ENCODE results near the gene PCLAF.
"Not testable (repeated sequence)": the region's sequence is repeated elsewhere in the genome, so short reads cannot be mapped to it uniquely, and the experiment has no call there.

Gene PCLAF, protein sequence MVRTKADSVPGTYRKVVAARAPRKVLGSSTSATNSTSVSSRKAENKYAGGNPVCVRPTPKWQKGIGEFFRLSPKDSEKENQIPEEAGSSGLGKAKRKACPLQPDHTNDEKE

DNA sequence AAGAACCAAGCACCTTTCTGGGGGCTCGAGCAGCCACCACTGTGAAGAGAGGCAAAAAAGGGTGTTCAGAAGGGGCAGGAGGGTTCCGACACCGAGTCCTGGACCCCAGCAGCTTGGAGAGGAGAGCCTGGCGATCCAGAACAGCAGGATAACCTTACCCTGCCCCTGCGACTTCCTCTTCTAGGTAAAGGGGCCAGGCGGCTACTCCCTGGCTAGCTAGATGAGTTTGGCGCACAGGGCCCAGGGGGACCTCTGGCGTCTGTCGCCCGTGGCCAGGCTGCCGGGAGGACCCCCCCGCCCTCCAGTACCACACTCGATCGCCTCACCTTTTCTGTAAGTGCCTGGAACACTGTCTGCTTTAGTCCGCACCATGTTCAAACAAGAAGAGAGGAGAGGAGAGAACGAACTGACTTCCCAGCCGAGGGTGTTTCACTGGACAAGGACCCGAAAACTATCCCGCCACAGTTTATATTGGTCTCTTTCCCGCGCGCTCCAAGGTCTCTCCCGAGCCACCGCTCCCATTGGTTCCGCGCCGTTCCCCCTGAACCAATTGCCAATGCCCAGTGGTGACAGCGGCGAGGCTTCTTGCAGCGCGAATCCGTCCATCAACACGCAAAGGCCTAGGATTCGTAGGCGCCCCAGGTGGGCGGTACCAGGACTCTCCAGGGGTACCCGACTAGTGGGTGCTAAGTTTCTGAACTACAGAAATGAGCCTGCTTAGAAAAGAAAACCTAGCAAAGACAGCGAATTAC is at the start of gene PCLAF:
TSS of gene PCLAF (minus strand) at position 442 of the 752 bp plus-strand sequence. CDS start at position 372, 70 bp downstream.
- peak; percentile 89 for DNase-seq (ENCODE audit: low spot score)

DNA sequence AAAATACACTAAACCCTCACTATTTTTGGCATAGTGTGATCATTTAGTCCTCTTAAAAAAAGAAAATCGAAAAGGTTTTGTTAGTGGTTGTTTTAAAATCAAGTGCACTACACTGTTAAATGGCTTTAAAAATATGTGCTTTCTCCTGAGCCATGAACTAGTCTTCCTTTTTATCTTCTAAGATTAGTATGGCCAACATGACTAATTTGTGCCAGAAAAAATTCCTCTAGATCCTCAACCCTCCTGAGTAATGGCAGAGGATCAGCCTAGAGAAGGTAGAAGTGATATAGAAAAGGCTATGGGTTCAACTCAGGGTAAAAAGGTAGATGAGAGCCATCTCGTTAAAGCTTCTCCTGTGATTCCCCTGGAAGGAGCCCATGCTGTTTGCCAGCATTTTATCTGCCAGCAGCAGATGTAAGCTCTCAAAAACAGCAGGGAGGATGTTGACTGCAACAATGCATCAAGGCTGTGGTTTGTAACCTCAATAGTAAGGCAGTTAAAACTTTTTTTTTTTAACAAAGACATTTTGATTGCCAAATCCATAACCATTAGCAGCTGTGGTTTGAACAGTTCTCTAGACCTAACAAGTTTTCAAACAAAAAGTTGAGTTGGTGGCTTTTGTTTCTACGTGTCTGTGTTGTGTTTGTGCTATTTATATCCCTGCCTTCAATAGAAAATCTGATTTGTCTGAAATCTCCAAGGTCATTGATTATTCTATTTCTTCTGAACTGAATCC is 48.9 kb upstream of the PCLAF start:
- DNase-seq (ENCODE audit: low spot score), result peak; percentile 75

DNA sequence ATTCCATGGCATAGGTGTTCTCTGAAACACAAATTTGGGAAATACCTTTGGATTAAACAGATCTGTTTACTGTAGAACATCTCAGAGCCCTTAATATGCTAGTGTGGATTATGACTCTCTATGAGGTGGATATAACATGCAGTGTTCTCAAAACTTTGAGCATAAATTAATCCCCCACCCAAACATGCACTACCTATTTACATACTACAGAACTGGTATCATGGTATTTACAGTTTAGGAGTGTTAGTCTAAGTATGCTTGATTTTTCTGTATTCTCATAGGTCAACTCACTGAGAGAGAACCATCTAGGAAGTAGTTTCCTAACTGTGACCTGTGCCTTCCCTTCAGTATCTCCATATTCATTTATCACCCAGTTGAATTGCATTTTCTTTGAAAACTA is 48.2 kb upstream of the PCLAF start:
- DNase-seq (ENCODE audit: low spot score), result no peak

DNA sequence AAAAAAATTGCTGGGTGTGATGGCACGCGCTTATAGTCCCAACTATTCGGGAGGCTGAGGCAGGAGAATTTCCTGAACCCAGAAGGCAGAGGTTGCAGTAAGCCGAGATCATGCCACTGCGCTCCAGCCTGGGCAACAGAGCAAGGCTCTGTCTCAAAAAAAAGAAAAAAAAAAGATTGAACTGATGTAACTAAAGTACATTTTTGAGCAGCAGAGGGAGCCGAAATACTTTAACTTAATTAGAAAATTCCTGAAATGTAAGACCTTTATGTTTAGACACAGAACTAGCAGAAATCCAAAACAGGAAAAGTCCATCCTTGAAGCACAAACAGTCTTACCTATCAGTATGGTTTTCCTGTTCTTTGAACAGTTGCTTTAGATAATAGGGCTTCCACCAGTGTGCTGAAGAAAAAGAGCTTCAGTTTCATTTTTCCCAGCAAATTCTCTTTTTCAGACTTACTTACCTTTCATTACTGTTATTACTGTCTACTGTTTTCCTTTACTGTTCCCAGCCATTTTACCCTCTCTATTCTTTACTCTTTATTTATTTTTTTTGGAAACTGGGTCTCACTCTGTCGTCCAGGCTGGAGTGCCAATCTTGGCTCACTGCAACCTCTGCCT is 45.7 kb upstream of the PCLAF start:
- DNase-seq (ENCODE audit: low spot score), result no peak

DNA sequence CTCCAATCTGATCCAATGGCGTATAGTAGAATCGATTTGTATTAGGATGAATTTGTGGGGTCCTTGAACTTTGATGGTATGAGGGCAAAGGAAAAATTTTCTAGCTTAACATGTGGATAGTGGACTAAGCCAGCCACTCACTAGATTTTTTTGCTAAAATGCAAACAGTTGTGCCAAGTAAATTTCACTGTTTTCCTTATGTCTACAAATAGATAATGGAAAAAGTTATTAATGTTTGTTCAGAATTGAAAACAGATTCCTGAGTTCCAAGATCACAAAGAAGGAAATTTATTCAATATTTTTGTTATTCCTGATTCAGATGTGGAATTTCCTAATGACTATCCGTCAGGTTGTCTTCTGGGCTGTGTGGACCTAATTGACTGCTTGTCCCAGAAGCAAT is 44.0 kb upstream of the PCLAF start:
- DNase-seq (ENCODE audit: low spot score), result no peak

DNA sequence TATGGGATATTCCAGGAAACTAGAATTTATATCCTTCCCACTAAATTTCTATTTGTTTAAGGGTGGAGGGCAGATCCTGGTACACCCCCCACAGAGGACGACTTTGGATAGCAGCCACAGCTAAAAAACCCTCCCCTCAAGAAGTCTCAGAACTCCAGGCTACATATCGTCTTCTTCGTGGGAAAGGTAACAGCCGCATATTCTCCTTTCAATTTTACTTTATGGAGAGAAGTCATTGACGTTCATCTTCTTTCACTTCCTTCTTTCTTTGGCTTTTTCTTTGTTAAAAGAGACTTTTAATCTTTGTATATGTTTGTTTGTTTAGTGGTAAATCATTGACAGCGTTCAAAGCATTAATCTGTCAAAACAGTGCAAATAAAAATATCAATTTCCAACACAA is 42.7 kb upstream of the PCLAF start:
- no peak for DNase-seq (ENCODE audit: low spot score)

DNA sequence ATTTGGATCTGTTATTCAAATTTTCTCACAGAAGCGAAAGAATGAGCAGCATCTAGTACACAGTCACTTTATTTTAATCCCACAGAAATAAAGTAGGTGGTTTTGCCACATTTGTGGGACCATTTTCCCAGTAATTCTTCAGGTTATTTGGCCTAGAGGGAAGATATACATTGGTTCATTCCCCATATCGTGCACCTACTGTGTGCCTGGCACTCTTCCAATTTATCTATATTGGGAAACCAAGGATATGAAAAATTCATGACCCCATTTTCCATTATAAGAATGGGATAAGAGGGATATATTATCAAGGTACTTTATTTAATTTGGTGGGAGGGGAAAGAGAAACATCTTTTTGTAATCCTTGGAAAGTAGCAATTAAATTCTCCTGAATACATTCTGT is 41.5 kb upstream of the PCLAF start:
- no peak for DNase-seq (ENCODE audit: low spot score)

DNA sequence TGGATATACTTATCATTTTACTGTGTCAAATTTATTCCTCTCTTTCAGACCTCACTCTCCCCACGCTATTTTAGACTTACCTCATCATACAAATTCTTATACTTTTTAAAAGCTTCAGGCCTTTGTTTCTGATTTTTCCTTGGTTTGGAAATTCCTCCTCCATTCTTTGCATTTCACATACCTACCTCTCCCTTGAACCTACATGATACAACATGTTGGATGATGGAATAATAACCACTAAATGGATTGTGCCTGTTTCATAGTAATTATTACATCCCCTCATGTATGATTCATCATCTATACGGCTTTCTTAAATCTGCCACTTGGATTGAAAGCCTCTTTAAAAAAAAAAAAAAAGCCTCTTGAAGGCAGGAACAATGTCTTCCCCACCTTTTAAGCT is 31.0 kb upstream of the PCLAF start:
- no peak for DNase-seq (ENCODE audit: low spot score)

DNA sequence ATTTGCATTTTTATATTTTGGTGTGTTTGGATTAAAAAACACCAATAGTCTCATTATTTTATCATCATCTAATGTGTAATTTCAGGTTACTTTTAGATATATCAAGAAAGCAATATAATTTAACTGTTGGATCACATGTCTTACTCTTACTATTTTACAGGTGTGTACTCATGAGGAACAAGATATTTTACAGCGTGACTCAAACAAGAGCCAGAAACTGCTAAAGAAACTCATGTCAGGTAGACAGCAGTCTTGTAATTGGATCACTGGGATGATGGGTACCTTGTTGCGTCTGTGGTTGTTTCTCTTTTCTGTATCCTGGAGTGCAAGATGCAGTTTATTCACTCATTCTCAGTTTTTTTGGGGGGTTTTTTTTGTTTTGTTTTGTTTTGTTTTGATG is 19.3 kb upstream of the PCLAF start:
- DNase-seq (ENCODE audit: low spot score), result no peak

DNA sequence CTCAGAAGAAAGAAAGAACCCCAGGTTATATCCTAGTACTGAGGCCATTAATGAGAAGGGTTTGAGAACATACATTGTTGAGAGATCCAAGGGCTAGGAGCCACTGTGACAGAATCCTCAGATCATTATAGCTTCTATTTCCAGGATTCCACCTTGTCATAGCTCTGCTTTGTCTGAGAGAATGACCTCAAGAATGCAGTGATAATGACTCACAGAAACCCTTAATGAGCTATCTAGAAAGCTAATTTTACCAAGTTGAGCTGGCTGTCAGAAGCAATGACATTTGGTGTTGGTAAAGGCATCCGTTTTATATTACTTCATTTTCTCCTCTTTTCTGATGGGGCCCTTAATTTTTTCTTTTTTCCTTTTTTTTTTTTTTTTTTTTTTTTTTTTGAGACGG is 17.3 kb upstream of the PCLAF start:
- DNase-seq (ENCODE audit: low spot score), result no peak

DNA sequence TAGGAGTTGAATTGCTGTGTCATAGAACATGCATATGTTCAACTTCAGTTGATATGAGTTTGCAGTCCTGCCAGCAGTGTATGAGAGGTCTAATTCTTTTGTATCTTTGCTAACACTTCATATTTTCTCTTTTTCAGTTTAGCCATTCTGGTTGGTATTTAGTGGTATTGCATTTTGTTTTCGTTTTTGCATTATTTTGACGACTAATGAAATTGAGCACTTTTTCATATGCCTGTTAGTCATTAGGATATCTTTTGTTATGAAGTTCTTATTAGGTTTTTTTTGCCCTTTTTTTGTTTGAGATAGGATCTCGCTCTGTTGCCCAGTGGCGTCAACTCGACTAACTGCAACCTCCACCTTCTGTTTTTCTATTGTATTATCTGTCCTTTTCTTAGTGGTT is 15.5 kb upstream of the PCLAF start:
- no peak for DNase-seq (ENCODE audit: low spot score)

DNA sequence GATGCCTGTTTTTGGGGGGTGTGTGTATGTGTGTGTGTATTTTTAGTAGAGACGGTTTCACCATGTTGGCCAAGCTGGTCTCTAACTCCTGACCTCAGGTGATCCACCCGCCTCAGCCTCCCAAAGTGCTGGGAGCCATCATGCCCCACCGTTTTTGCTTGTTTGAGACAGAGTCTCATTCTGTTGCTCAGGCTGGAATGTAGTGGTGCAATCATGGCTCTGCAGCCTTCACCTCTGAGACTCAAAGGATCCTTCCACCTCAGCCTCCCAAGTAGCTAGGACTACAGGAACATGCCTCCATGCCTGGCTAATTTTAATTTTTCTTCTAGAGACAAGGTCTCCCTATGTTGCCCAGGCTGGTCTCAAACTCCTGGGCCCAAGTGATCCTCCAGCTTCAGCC is 11.2 kb upstream of the PCLAF start:
- DNase-seq (ENCODE audit: low spot score), result not testable (repeated sequence)

DNA sequence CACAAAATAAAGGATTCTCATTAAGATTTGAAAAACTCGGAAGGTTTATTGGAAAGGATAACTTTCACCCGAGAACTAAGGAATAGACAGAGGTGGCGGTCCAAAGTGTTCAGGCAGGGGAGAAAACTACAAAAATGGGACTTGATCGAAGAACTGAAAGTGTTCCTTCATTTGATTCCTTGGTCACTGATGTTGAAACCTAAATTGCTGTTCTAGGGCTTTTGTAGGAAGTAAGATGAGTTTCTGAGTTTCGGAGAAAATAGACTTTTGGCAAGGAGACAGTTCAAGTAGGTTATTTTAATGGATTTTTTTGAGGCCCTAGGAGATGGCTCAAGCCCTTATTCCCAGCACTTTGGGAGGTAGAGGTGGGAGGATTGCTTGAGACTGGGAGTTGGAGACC is 7.8 kb upstream of the PCLAF start:
- no peak for DNase-seq (ENCODE audit: low spot score)

DNA sequence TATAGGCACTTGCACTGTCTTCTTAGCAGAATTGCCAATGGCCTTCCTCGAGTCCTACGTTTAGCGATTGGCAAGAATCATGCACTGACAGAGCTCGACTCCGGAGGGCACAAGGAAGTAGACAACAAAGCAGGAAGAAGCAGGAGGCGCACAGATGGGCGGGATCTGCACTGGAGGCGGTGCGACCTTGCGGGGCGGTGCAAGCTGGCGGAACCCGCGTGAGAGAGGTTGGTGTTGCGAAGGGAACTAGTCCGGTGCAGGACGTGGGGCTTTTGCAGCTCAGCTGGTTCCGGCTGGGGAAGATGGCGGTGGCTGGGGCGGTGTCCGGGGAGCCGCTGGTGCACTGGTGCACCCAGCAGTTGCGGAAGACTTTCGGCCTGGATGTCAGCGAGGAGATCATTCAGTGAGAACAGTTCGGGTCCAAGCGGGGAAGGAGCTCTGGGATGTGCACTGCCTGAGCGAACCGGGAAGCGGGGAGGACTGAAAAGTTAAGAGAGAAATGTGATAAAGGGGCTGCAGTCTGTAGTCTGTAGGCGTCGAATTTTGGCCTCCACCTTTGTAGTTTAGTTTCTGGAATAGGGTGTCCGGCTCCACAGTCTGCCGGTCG is 6.4 kb upstream of the PCLAF start, which contains the start of gene TRIP4:
TSS of gene TRIP4 (plus strand) at position 275 of the 607 bp plus-strand sequence. CDS start at position 303, 28 bp downstream.
- DNase-seq (ENCODE audit: low spot score), result peak; percentile 96

DNA sequence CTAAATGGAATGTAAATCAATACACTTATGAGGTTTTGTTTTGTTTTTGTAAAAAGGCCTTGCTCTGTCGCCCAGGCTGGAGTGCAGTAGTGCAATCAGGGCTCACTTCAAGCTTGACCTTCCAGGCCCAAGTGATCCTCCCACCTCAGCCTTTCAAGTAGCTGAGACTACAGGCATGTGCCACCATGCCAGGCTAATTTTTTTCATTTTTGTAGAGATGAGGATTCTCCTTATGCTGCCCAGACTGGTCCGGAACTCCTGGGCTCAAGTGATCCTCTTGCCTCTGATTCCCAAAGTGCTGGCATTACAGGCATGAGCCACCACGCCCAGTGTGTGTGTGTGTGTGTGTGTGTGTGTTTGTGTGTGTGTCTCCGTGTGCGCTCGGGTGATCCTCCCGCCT is 5.0 kb upstream of the PCLAF start:
- no peak for DNase-seq (ENCODE audit: low spot score)

DNA sequence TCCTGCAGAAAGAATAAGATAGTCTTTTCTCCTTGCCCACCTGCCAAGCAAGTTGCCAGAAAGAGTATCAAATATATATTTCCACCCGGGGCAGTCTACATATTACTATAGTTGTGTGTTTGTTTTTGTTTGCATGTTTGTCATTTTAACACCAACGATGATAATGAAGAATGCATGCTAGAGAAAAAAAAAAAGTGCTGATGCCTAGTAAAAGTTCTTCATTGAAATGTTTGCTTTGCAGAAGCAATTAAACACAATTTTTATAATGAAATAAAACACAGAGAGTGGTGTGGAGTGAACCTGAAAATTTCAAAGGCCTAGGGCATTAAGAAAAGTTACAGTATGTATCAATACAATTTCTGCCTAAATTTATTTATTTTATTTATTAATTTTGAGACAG is 2.5 kb upstream of the PCLAF start:
- DNase-seq (ENCODE audit: low spot score), result no peak

DNA sequence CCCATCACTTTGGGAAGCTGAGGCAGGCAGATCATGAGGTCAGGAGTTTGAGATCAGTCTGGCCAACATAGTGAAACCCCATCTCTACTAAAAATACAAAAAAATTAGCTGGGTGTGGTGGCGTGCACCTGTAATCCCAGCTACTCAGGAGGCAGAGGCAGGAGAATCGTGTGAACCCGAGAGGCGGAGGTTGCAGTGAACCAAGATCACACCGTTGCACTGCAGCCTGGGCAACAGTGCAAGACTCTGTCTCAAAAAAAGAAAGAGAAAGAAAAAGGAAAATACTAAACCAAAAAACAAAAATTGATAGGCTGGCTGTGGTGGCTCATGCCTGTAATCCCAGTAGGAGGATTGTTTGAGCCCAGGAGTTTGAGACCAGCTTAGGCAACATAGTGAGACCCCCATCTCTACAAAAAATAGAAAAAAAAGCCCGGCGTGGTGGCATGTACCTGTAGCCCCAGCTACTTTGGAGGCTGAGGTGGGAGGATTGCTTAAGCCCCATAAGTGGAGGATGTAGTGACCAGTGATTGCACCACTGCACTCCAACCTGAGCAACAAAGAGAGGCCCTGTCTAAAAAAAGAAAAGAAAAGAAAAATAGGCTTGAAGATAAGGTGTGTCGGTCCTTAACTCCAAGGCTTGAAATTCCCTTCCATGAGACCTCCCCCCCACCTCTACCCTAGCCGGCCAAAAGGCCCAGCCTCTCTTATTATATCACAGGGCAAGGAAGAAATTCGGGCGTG is 941 bp downstream of the PCLAF start:
- DNase-seq (ENCODE audit: low spot score), result not testable (repeated sequence)

DNA sequence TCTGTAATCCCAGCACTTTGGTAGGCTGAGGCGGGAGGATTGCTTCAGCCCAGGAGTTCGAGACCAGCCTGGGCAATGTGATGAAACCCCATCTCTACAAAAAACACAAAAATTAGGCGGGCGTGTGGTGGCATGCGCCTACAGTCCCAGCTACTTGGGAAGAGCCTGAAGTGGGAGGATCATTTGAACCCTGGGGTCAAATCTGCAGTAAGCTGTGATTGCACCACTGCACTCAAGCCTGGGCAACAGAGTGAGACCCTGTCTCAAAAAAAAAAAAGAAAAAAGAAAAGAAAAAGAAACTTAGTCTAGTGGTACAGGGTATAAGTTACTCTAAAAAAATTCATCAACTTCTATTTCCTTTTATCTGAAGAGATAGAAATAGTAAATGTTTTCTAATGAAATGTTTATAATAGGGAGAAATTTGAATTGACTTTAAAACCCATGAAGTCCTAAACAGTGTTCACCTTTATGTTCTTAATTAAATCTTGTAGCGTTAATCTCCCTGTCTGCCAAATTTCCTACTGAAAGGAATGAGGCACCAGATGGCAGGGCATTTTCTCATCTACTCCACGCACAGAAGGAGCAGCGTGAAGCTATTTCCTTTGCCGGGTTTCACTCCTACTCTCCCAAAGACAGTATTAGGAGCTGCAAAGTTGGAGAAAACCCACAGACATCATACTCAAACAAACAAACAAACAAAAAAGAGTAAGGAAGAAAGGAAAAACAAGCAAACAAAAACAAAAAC is 1.9 kb downstream of the PCLAF start:
- DNase-seq (ENCODE audit: low spot score), result no peak

DNA sequence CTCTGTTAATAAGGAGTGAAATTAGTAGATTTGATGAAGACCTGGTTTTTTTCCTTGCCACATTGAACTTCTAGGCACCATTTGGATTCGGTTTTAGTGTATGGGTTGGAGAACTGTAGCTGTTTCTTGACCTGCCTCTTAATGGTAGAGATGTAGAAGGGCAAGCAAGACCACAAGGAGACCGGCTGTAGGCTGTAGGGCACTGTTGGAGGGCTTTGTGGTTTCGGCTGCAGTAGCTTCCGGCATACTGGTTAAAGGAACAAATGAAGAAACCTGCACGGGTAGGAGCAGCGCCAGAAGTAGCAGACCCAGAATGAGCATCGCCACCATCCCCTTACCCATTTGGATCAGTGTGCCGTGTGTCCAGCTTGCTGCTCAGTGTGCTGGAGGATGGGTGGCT is 7.9 kb downstream of the PCLAF start:
- no peak for DNase-seq (ENCODE audit: low spot score)

DNA sequence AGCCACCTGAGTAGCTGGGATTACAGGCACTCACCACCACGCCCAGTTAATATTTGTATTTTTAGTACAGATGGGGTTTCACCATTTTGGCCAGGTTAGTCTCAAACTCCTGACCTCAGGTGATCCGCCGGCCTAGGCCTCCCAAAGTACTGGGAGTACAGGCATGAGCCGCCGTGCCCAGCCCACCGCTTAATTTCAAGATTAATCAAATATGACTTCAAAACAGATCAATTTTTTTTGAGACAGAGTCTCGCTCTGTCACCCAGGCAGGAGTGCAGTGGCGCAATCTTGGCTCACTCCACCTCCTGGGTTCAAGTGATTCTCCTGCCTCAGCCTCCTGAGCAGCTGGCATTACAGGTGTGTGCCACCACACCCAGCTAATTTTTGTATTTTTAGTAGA is 9.9 kb downstream of the PCLAF start:
- not testable (repeated sequence) for DNase-seq (ENCODE audit: low spot score)

DNA sequence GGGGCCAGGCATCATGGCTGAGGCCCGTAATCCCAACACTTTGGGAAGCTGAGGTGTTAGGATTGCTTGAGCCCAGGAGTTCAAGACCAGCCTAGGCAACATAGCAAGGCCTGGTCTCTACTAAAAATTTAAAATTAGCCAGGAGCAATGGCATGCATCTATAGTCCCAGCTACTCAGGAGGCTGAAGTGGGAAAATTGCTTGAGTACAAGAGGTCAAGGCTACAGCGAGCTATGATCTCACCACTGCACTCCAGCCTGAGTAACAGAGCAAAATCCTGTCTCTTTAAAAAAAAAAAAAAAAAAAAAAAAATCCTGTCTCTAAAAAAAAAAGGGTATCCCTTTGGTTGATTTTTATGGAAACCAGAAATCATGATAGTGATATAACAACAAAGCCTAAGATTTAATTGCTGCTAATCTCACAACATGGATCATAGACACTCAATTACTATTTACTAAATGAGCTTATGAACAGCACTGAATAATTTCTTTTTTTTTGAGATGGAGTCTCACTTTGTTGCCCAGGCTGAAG is 12.1 kb downstream of the PCLAF start:
- DNase-seq (ENCODE audit: low spot score), result no peak
